ENCODE measurements around the gene SMARCAD1. TPM values are rescaled to one million over a fixed set of nuclear protein-coding genes. Genes with fewer than 3 reads are reported as not detected.

The SMARCAD1 gene
- polyA plus RNA-seq, 1 of the 3 experiments (the other 2 are of a cell fraction): 10.7 TPM

GRCh38 chr4:94304365-94304971, 96.8 kb downstream of the SMARCAD1 start (continued):
- TF ChIP-seq USF2 (IDR thresholded peaks at IDR 0.05; ENCODE audit: borderline replicate concordance, low read depth, low read length) (no peak), RCOR1 (IDR thresholded peaks at IDR 0.05; ENCODE audit: low read length) (no peak; the same call in 1 of the 2 replicates), RAD21 (IDR thresholded peaks at IDR 0.05; ENCODE audit: low read length) (peak; percentile 86), TAF1 (IDR thresholded peaks at IDR 0.05; ENCODE audit: borderline replicate concordance, low read depth, low read length) (no peak), POLR2AphosphoS5 (IDR thresholded peaks at IDR 0.05; ENCODE audit: low read depth, low read length) (no peak), JUND (IDR thresholded peaks at IDR 0.05) (no peak), YY1 (IDR thresholded peaks at IDR 0.05; ENCODE audit: low read depth) (no peak), PBX3 (IDR thresholded peaks at IDR 0.05) (no peak)

- H3K4me2 ChIP-seq: no peak overlapping the region
- H3K27ac ChIP-seq (ENCODE audit: low read depth in 2 of 2, low read length in 1 of 2): no peak overlapping the region
- H3K4me3 ChIP-seq (ENCODE audit: low read depth in 2 of 2, low read length in 1 of 2): no peak overlapping the region
- H3K36me3 ChIP-seq (replicated peaks in 1 of 2; ENCODE audit: control insufficient read depth in 1 of 2, insufficient read depth in 2 of 2, low read length in 1 of 2): no peaks in the 10 kb centered on the region
- no peaks in the 10 kb centered on the region; a peak in 2 of 4 replicates for H3K4me1 ChIP-seq (ENCODE audit: control insufficient read depth in 1 of 2, insufficient read depth in 2 of 2, low read depth in 1 of 2, low read length in 1 of 2)
- peaks cover 22% of the 10 kb centered on the region for H3F3A ChIP-seq (replicated peaks; ENCODE audit: insufficient read depth)
- ChIA-PET CTCF (interaction anchor here (1.0 to 4.4 kb wide), 12 partner anchors 9 to 514 kb away, joined by 3 to 30 read pairs (median 4); no protein-coding TSS in a partner anchor), POLR2A (no interaction called here)
- H3K27me3 ChIP-seq (ENCODE audit: insufficient read depth): no peaks in the 10 kb centered on the region
- H3K9me3 ChIP-seq: no peaks in the 10 kb centered on the region
- H3K9me2 ChIP-seq: no peaks in the 10 kb centered on the region
- DNase-seq: no peak
- no peak overlapping the region for H2AFZ ChIP-seq (ENCODE audit: low read depth)
- 72% methylated on average over 5 of the region's 5 CpGs for WGBS (ENCODE audit: low lambda C conversion rate)
- H3K9ac ChIP-seq: no peak overlapping the region
- TF ChIP-seq GATA2 (CRISPR knock-in tag; IDR thresholded peaks at IDR 0.05) (no peak), GABPA (IDR thresholded peaks at IDR 0.05; ENCODE audit: low read depth) (no peak), MEF2A (IDR thresholded peaks at IDR 0.05; ENCODE audit: borderline replicate concordance, low read depth) (no peak), CHD2 (IDR thresholded peaks at IDR 0.05; ENCODE audit: low read length, partially characterized antibody) (no peak)
- no peaks in the 10 kb centered on the region for H4K20me1 ChIP-seq (ENCODE audit: insufficient read depth)
- no peaks in the 10 kb centered on the region for H3K79me2 ChIP-seq (ENCODE audit: insufficient read depth)
Measured at GRCh38 chr4:94305466-94306225, 98.0 kb downstream of the SMARCAD1 start.

- CTCF ChIA-PET: interaction anchor here (1.0 to 2.4 kb wide), 5 partner anchors 8 to 296 kb away, joined by 3 to 17 read pairs (median 3); no protein-coding TSS in a partner anchor
Measured at GRCh38 chr4:94306713-94307112, 99.0 kb downstream of the SMARCAD1 start.

More at GRCh38 chr4:94306713-94307112, 99.0 kb downstream of the SMARCAD1 start:
- Histone ChIP-seq H3K9me2 (no peaks in the 10 kb centered on the region), H3K4me3 (ENCODE audit: low read depth in 2 of 2, low read length in 1 of 2) (no peak overlapping the region), H3K9ac (no peak overlapping the region), H4K20me1 (ENCODE audit: insufficient read depth) (no peaks in the 10 kb centered on the region), H3F3A (replicated peaks; ENCODE audit: insufficient read depth) (peaks cover 18% of the 10 kb centered on the region), H3K79me2 (ENCODE audit: insufficient read depth) (no peaks in the 10 kb centered on the region), H3K36me3 (replicated peaks in 1 of 2; ENCODE audit: control insufficient read depth in 1 of 2, insufficient read depth in 2 of 2, low read length in 1 of 2) (no peaks in the 10 kb centered on the region), H3K9me3 (no peaks in the 10 kb centered on the region), H3K4me2 (no peak overlapping the region), H3K27me3 (ENCODE audit: insufficient read depth) (no peaks in the 10 kb centered on the region), H3K4me1 (ENCODE audit: control insufficient read depth in 1 of 2, insufficient read depth in 2 of 2, low read depth in 1 of 2, low read length in 1 of 2) (no peaks in the 10 kb centered on the region; a peak in 2 of 4 replicates), H3K27ac (ENCODE audit: low read depth in 2 of 2, low read length in 1 of 2) (no peak overlapping the region), H2AFZ (ENCODE audit: low read depth) (no peak overlapping the region)
- WGBS (ENCODE audit: low lambda C conversion rate): 87% methylated on average over 3 of the region's 3 CpGs
- POLR2A ChIA-PET: no interaction called here
- TF ChIP-seq EP300 (IDR thresholded peaks at IDR 0.05; ENCODE audit: borderline replicate concordance in 1 of 2, low read depth in 1 of 2, low read length in 1 of 2) (no peak), JUND (IDR thresholded peaks at IDR 0.05) (no peak), PBX3 (IDR thresholded peaks at IDR 0.05) (no peak), MEF2A (IDR thresholded peaks at IDR 0.05; ENCODE audit: borderline replicate concordance, low read depth) (no peak), NFIC (IDR thresholded peaks at IDR 0.05; ENCODE audit: borderline replicate concordance) (no peak)
- no peak for DNase-seq
